HL-60 (cell line): ENCODE results near the gene SLC6A6.

Experiments
- POLR2AphosphoS5 ChIP-seq: IDR thresholded peaks from 2 replicates; pipeline ENCODE4 v1.6.1; 2012; ENCODE audit warnings: low read depth
- TF ChIP-seq, protein P1 (sequence below): IDR thresholded peaks from 2 replicates; pipeline ENCODE4 v1.6.1; 2012; ENCODE audit warnings: low read depth; ENCODE audit not compliant: insufficient replicate concordance
- TF ChIP-seq, protein P2 (sequence below): IDR thresholded peaks from one replicate; pipeline ENCODE4 v1.5.1; 2011; ENCODE audit warnings: low read length, control low read depth, inconsistent platforms; ENCODE audit not compliant: insufficient read depth

DNA sequence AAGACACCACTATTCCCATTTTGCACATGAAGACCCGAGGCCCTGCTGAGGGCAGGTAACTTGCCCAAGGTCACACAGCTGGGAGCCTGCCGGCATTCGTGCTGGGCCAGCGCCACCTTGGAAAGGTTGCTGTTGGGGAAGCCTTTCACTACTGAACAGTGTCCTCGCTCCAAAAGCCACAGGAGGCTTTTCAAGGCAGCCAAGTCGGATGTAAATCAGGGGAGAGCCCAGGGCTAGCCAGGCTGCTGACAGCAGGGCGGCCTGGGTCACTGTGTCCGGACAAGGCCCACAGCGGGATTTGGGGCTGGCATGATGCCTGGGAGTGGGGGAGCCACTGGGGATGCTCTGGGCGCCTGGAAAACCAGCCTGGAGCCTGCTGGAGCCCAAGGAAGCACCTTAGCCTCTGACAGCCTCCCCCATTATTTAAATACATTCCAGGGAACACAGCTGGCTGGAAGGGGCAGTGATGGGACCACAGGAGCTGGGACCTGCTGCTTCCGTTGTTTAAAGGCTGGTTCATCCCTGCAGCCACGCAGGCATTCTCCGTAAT, 10.5 kb downstream of the SLC6A6 start:
- TF ChIP-seq, protein P1, sequence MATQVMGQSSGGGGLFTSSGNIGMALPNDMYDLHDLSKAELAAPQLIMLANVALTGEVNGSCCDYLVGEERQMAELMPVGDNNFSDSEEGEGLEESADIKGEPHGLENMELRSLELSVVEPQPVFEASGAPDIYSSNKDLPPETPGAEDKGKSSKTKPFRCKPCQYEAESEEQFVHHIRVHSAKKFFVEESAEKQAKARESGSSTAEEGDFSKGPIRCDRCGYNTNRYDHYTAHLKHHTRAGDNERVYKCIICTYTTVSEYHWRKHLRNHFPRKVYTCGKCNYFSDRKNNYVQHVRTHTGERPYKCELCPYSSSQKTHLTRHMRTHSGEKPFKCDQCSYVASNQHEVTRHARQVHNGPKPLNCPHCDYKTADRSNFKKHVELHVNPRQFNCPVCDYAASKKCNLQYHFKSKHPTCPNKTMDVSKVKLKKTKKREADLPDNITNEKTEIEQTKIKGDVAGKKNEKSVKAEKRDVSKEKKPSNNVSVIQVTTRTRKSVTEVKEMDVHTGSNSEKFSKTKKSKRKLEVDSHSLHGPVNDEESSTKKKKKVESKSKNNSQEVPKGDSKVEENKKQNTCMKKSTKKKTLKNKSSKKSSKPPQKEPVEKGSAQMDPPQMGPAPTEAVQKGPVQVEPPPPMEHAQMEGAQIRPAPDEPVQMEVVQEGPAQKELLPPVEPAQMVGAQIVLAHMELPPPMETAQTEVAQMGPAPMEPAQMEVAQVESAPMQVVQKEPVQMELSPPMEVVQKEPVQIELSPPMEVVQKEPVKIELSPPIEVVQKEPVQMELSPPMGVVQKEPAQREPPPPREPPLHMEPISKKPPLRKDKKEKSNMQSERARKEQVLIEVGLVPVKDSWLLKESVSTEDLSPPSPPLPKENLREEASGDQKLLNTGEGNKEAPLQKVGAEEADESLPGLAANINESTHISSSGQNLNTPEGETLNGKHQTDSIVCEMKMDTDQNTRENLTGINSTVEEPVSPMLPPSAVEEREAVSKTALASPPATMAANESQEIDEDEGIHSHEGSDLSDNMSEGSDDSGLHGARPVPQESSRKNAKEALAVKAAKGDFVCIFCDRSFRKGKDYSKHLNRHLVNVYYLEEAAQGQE: no peak
- TF ChIP-seq, protein P2, sequence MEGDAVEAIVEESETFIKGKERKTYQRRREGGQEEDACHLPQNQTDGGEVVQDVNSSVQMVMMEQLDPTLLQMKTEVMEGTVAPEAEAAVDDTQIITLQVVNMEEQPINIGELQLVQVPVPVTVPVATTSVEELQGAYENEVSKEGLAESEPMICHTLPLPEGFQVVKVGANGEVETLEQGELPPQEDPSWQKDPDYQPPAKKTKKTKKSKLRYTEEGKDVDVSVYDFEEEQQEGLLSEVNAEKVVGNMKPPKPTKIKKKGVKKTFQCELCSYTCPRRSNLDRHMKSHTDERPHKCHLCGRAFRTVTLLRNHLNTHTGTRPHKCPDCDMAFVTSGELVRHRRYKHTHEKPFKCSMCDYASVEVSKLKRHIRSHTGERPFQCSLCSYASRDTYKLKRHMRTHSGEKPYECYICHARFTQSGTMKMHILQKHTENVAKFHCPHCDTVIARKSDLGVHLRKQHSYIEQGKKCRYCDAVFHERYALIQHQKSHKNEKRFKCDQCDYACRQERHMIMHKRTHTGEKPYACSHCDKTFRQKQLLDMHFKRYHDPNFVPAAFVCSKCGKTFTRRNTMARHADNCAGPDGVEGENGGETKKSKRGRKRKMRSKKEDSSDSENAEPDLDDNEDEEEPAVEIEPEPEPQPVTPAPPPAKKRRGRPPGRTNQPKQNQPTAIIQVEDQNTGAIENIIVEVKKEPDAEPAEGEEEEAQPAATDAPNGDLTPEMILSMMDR: no peak
- TF ChIP-seq POLR2AphosphoS5: no peak
